Measurements from ENCODE around the gene RLF.

The RLF gene

DNA sequence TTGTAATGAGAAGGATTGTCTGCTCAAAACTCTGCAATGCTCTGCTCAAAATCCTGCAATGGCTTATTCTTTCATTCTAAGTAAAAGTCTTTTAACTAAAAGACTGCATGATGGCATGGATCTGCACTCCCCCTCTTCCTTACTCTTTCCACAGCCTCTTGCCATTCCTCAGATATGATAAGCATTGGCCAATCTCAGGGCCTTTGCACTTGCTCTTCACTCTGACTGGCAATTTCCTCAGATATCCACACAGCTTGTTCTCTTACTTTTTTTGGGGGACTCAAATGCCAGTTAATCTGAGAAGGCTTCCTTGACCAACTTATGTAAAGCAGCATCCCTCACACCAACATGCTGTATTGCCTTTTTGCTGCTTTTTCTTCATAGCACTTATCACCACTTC is 94.0 kb downstream of the RLF start:
- no peak for TF ChIP-seq CTCF (conservative IDR thresholded peaks at IDR 0.05)
- H3K27ac ChIP-seq: peak overlapping the region; percentile 96; the same call in 1 of the 2 replicates

- peak overlapping the region; percentile 96 for H3K27ac ChIP-seq
- TF ChIP-seq CTCF (conservative IDR thresholded peaks at IDR 0.05): no peak
Measured at GRCh38 chr1:40256401-40257084, 95.4 kb downstream of the RLF start.

DNA sequence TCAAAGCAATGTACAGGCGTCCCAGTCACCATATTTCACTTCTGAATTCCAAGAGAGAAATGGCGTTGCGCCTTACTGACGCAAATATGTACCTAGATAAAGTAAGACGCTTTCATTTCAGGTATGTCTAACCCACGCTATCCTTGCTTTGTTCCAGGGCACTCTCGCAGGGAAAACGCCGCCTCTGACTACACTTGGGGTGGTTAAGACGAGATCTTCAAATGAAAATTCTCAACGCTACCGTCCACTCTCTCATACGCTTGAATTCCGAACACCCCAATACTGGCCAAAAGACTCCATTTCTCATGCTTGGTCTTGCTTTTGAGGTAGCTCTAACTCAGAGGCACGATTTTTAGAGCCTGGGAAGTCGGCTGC is 96.1 kb downstream of the RLF start:
- no peak for TF ChIP-seq CTCF (conservative IDR thresholded peaks at IDR 0.05)
- peak overlapping the region; percentile 96 for H3K27ac ChIP-seq

GRCh38 chr1:40257688-40258444 is 96.7 kb downstream of the RLF start, which contains the start of gene ZMPSTE24:
Gene ZMPSTE24 (plus strand): TSS chr1:40258236. CDS start chr1:40258272, 36 bp downstream.
- peak within 1 kb of the TSS; percentile 96 for H3K27ac ChIP-seq
- no peak for TF ChIP-seq CTCF (conservative IDR thresholded peaks at IDR 0.05)

DNA sequence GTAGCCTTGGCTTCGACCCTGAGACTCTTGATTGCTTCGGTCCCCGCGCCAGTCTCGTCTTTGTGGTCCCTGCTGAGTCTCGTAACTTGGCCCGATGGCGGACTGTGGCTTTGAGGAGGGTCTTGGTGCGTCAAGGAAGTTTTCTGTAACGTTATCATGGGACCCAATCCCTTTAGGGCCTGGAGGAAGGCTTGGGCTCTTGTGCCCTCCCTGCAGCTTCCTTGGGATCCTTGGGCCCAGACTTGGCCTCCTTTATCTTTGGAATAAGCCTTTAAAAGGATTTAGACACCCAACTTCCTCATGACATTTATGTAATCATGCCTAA is 97.2 kb downstream of the RLF start:
- peak overlapping the region; percentile 96 for H3K27ac ChIP-seq
- no peak for TF ChIP-seq CTCF (conservative IDR thresholded peaks at IDR 0.05)

GRCh38 chr1:40264354-40264781 is 103.2 kb downstream of the RLF start:
- no peak overlapping the region for H3K27ac ChIP-seq
- no peak for TF ChIP-seq CTCF (conservative IDR thresholded peaks at IDR 0.05)

DNA sequence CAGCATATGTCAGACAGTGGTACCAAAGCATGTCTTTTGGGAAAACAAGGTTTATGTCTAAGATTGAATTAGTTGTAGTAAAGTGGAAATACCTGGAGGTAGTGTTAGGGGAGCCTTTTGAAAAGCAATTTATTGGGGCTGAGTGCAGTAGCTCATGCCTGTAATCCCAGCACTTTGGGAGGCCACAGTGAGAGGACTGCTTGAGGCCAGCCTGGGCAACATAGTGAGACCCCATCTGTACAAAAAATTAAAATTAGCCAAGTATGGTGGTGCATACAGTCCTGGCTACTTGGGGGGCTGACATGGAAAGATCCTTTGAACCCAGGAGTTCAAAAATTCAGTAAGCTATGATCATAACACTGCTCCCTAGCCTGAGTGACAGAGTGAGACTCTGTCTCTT is 104.1 kb downstream of the RLF start:
- no peak for TF ChIP-seq CTCF (conservative IDR thresholded peaks at IDR 0.05)
- H3K27ac ChIP-seq: no peak overlapping the region; the same call in 1 of the 2 replicates

Data from VCaP (cell line).